Naive thymus-derived CD4-positive, alpha-beta T cell (primary cell): ENCODE data around the gene FGFRL1. TPM values are rescaled to one million over a fixed set of nuclear protein-coding genes. Genes with fewer than 3 reads are reported as not detected.

Experiments
- ATAC-seq: fragments of 150-1000 bp; cut with Tn5 transposase; 2 replicates; pipeline ENCODE4 v1.10.0; 2021; ENCODE audit warnings: mild to moderate bottlenecking, moderate library complexity
- CTCF ChIA-PET: fragments of 350-600 bp; sonication (Branson Sonifier 250); formaldehyde crosslinking; loops from one replicate; lab custom pipeline; 2021; ENCODE audit warnings: antibody characterized with exemption; lab: Charles Lee
- POLR2A ChIA-PET: fragments of 350-600 bp; sonication (Branson Sonifier 250); formaldehyde crosslinking; loops from one replicate; lab custom pipeline; 2021; ENCODE audit warnings: antibody characterized with exemption, inconsistent platforms; lab: Charles Lee
- DNase-seq, 9 donors: peaks; one replicate each; pipeline versions ENCODE4 v3.0.0 to v3.0.0-alpha.2; 2020 to 2022; ENCODE audit warnings: mixed read lengths in 1 of 9
- H3K27ac ChIP-seq: one replicate; pipeline ENCODE4 v1.7.0; 2013; ENCODE audit warnings: mild to moderate bottlenecking, low read depth, low read length, moderate library complexity
- H3K27me3 ChIP-seq, 2 donors: one replicate each; pipeline ENCODE4 v1.7.0; 2013; ENCODE audit warnings: low read length in 2 of 2, mild to moderate bottlenecking in 2 of 2, moderate library complexity in 2 of 2; ENCODE audit not compliant: control insufficient read depth in 2 of 2, insufficient read depth in 2 of 2
- H3K36me3 ChIP-seq, 3 experiments: 1 replicate in 2 of 3; 2 replicates in 1 of 3; pipeline ENCODE4 v1.7.0; 2013; ENCODE audit warnings: low read length in 3 of 3, mild to moderate bottlenecking in 3 of 3, moderate library complexity in 1 of 3; ENCODE audit not compliant: insufficient read depth in 3 of 3, control insufficient read depth in 2 of 3
- H3K4me1 ChIP-seq, 2 donors: one replicate each; pipeline ENCODE4 v1.7.0; 2013; ENCODE audit warnings: low read length in 2 of 2, mild to moderate bottlenecking in 2 of 2, moderate library complexity in 1 of 2; ENCODE audit not compliant: control insufficient read depth in 2 of 2, insufficient read depth in 2 of 2
- H3K4me3 ChIP-seq: 2 replicates; pipeline ENCODE4 v1.7.0; 2013; ENCODE audit warnings: mild to moderate bottlenecking, low read length
- H3K9me3 ChIP-seq, 3 experiments: 1 replicate in 2 of 3; 2 replicates in 1 of 3; pipeline ENCODE4 v1.7.0; 2013; ENCODE audit warnings: low read length in 3 of 3; ENCODE audit not compliant: control insufficient read depth in 2 of 3
- H3K27ac Mint-ChIP-seq, 9 donors: one replicate each; pipeline ENCODE4 v1.8.0; 2020 to 2022; ENCODE audit warnings: mixed read lengths in 9 of 9, mild to moderate bottlenecking in 8 of 9, moderate library complexity in 5 of 9, inconsistent platforms in 2 of 9
- H3K27me3 Mint-ChIP-seq, 5 donors: one replicate each; pipeline ENCODE4 v1.8.0; 2021 to 2022; ENCODE audit warnings: mixed read lengths in 5 of 5, mild to moderate bottlenecking in 1 of 5
- H3K36me3 Mint-ChIP-seq, 5 donors: one replicate each; pipeline ENCODE4 v1.8.0; 2020 to 2022; ENCODE audit warnings: mixed read lengths in 5 of 5, mild to moderate bottlenecking in 3 of 5, inconsistent platforms in 1 of 5
- H3K4me1 Mint-ChIP-seq, 7 donors: one replicate each; pipeline ENCODE4 v1.8.0; 2020 to 2022; ENCODE audit warnings: mixed read lengths in 7 of 7, mild to moderate bottlenecking in 3 of 7, inconsistent platforms in 1 of 7
- H3K4me3 Mint-ChIP-seq, 10 donors: one replicate each; pipeline ENCODE4 v1.8.0; 2020 to 2022; ENCODE audit warnings: mild to moderate bottlenecking in 10 of 10, mixed read lengths in 10 of 10, moderate library complexity in 6 of 10, inconsistent platforms in 2 of 10
- H3K9me3 Mint-ChIP-seq, 11 donors: one replicate each; pipeline ENCODE4 v1.8.0; 2020 to 2022; ENCODE audit warnings: mixed read lengths in 11 of 11, mild to moderate bottlenecking in 4 of 11, inconsistent platforms in 1 of 11, moderate library complexity in 1 of 11
- intact Hi-C, 2 donors: fragments of 100-400 bp; cut with micrococcal nuclease; formaldehyde crosslinking; loops; one replicate each; pipeline ENCODE4 v1.15.1; 2023
- polyA plus RNA-seq, 2 donors: library from polyadenylated mRNA; unstranded; fragments of 300-500 nt; fragmentation: Illumina TruSeq; gene quantifications; one replicate each; pipeline ENCODE4 v1.2.3, GENCODE V29; 2021
- total RNA-seq, 6 experiments: library from RNA in 5 of 6; stranded (reverse) in 5 of 6; gene quantifications; 1 replicate in 5 of 6; 2 replicates in 1 of 6; pipeline ENCODE4 v1.2.3 and lab custom pipeline; 2021 to 2026

Gene FGFRL1
- total and polyA plus RNA-seq, 7 experiments from 2014 or later = 0.45 to 28.1 (median 17.7) TPM

- DNase-seq = peak in 7 of 9 donors; percentile 32 to 56 (median 44)
Measured at GRCh38 chr4:1008840-1009541, 2.4 kb upstream of the FGFRL1 start.

GRCh38 chr4:1009542-1010394 is 1.7 kb upstream of the FGFRL1 start:
- peak; percentile 51 to 85 (median 64) for DNase-seq
- H3K9me3 ChIP-seq = no peaks in the 10 kb centered on the region

More at GRCh38 chr4:1008840-1009541, 2.4 kb upstream of the FGFRL1 start:
- peaks cover 0 to 3% (median 2%) of the 10 kb centered on the region in 5 donors for H3K36me3 Mint-ChIP-seq
- peaks cover 34 to 42% (median 37%) of the 10 kb centered on the region in 5 donors for H3K27me3 Mint-ChIP-seq
- H3K36me3 ChIP-seq = no peaks in the 10 kb centered on the region
- H3K4me3 ChIP-seq = peak overlapping the region; percentile 31
- H3K27ac ChIP-seq = peak overlapping the region; percentile 62
- intact Hi-C loops = loop anchor here (1.0 kb wide), 5 partner anchors 23 to 227 kb away; partner anchors contain the start of genes DGKQ (in 2 of the 2), GAK (in 1 of the 2) and TMEM175 (in 1 of the 2)
- ATAC-seq = no peak
- peaks cover 15 to 19% (median 16%) of the 10 kb centered on the region in 7 donors for H3K4me1 Mint-ChIP-seq
- POLR2A ChIA-PET = interaction anchor here (1.5 to 2.4 kb wide), 2 partner anchors 44 to 47 kb away, joined by 3 to 11 read pairs; no protein-coding TSS in a partner anchor
- CTCF ChIA-PET = interaction anchor here (0.6 kb wide), 1 partner anchor 1044 kb away, joined by 3 read pairs; no protein-coding TSS in a partner anchor
- peaks cover 0 to 5% (median 3%) of the 10 kb centered on the region in 11 donors for H3K9me3 Mint-ChIP-seq
- H3K4me1 ChIP-seq = peaks cover 0 to 10% of the 10 kb centered on the region in 2 donors
- peak overlapping the region; percentile 49 to 86 (median 76) for H3K4me3 Mint-ChIP-seq
- peaks cover 0 to 4% of the 10 kb centered on the region in 2 donors for H3K27me3 ChIP-seq
- peak overlapping the region in 4 of 9 donors; percentile 20 to 77 (median 52) for H3K27ac Mint-ChIP-seq
- no peaks in the 10 kb centered on the region for H3K9me3 ChIP-seq

GRCh38 chr4:1010395-1011021 is 918 bp upstream of the FGFRL1 start:
- peak overlapping the region; percentile 83 for H3K27ac ChIP-seq
- ATAC-seq = peak; percentile 36
- peak; percentile 48 to 79 (median 71) for DNase-seq
- Mint-ChIP-seq H3K36me3 (peaks cover 0 to 3% (median 2%) of the 10 kb centered on the region in 5 donors), H3K9me3 (peaks cover 0 to 4% (median 2%) of the 10 kb centered on the region in 11 donors), H3K4me3 (peak overlapping the region; percentile 86 to 97 (median 89)), H3K27ac (peak overlapping the region; percentile 76 to 96 (median 92)), H3K4me1 (peaks cover 15 to 21% (median 18%) of the 10 kb centered on the region in 7 donors), H3K27me3 (peaks cover 27 to 35% (median 29%) of the 10 kb centered on the region in 5 donors)
- H3K4me3 ChIP-seq = peak overlapping the region; percentile 77
- intact Hi-C loops = loop anchor here (1.0 to 5.0 kb wide), 14 partner anchors 24 to 702 kb away; partner anchors contain the start of genes CTBP1 (in 2 of the 2), PCGF3 (in 2 of the 2), UVSSA (in 2 of the 2) and ATP5ME (in 1 of the 2)
- H3K27me3 ChIP-seq = no peaks in the 10 kb centered on the region
- POLR2A ChIA-PET = interaction anchor here (0.6 to 2.4 kb wide), 7 partner anchors 43 to 616 kb away, joined by 3 to 11 read pairs (median 3); no protein-coding TSS in a partner anchor
- H3K36me3 ChIP-seq = no peaks in the 10 kb centered on the region
- CTCF ChIA-PET = interaction anchor here (0.9 kb wide), 1 partner anchor 80 kb away, joined by 3 read pairs; no protein-coding TSS in a partner anchor
- H3K4me1 ChIP-seq = peaks cover 0 to 10% of the 10 kb centered on the region in 2 donors
- no peaks in the 10 kb centered on the region for H3K9me3 ChIP-seq

More at GRCh38 chr4:1009542-1010394, 1.7 kb upstream of the FGFRL1 start:
- peaks cover 0 to 3% (median 2%) of the 10 kb centered on the region in 5 donors for H3K36me3 Mint-ChIP-seq
- peak; percentile 78 for ATAC-seq
- H3K27me3 ChIP-seq = peaks cover 0 to 4% of the 10 kb centered on the region in 2 donors
- CTCF ChIA-PET = interaction anchor here (0.6 to 0.9 kb wide), 2 partner anchors 79 to 1043 kb away, joined by 3 read pairs; no protein-coding TSS in a partner anchor
- peak overlapping the region in 7 of 9 donors; percentile 70 to 95 (median 87) for H3K27ac Mint-ChIP-seq
- peaks cover 29 to 38% (median 30%) of the 10 kb centered on the region in 5 donors for H3K27me3 Mint-ChIP-seq
- peak overlapping the region; percentile 77 for H3K4me3 ChIP-seq
- intact Hi-C loops = loop anchor here (1.0 to 5.0 kb wide), 17 partner anchors 23 to 703 kb away; partner anchors contain the start of genes CTBP1 (in 2 of the 2), DGKQ (in 2 of the 2), PCGF3 (in 2 of the 2) and UVSSA (in 2 of the 2)
- no peaks in the 10 kb centered on the region for H3K36me3 ChIP-seq
- peaks cover 0 to 4% (median 3%) of the 10 kb centered on the region in 11 donors for H3K9me3 Mint-ChIP-seq
- H3K4me1 Mint-ChIP-seq = peaks cover 15 to 21% (median 18%) of the 10 kb centered on the region in 7 donors
- POLR2A ChIA-PET = interaction anchor here (0.6 to 2.4 kb wide), 6 partner anchors 44 to 617 kb away, joined by 3 to 11 read pairs (median 3); no protein-coding TSS in a partner anchor
- H3K4me3 Mint-ChIP-seq = peak overlapping the region; percentile 78 to 97 (median 89)
- peak overlapping the region; percentile 83 for H3K27ac ChIP-seq
- H3K4me1 ChIP-seq = peaks cover 0 to 10% of the 10 kb centered on the region in 2 donors

- DNase-seq (no peak), ATAC-seq (no peak)
- Mint-ChIP-seq H3K36me3 (peaks cover 0 to 3% (median 0%) of the 10 kb centered on the region in 5 donors), H3K4me1 (peaks cover 15 to 21% (median 18%) of the 10 kb centered on the region in 7 donors), H3K4me3 (peak overlapping the region in 4 of 10 donors; percentile 28 to 97 (median 58)), H3K27me3 (peaks cover 20 to 26% (median 24%) of the 10 kb centered on the region in 5 donors), H3K9me3 (peaks cover 0 to 4% (median 0%) of the 10 kb centered on the region in 11 donors), H3K27ac (no peak overlapping the region)
- intact Hi-C loops = loop anchor here (1.0 to 5.0 kb wide), 9 partner anchors 25 to 701 kb away; partner anchors contain the start of genes CTBP1 (in 2 of the 2), ATP5ME (in 1 of the 2), IDUA (in 1 of the 2) and MYL5 (in 1 of the 2)
- Histone ChIP-seq H3K9me3 (no peaks in the 10 kb centered on the region), H3K36me3 (no peaks in the 10 kb centered on the region), H3K27ac (no peak overlapping the region), H3K27me3 (no peaks in the 10 kb centered on the region), H3K4me1 (peaks cover 0 to 10% of the 10 kb centered on the region in 2 donors), H3K4me3 (no peak overlapping the region)
- POLR2A ChIA-PET = no interaction called here
- CTCF ChIA-PET = no interaction called here
Measured at GRCh38 chr4:1011666-1012033, 224 bp downstream of the FGFRL1 start.

- peak overlapping the region; percentile 45 for H3K27ac ChIP-seq
- Mint-ChIP-seq H3K9me3 (peaks cover 0 to 4% (median 0%) of the 10 kb centered on the region in 11 donors), H3K4me1 (peaks cover 14 to 21% (median 18%) of the 10 kb centered on the region in 7 donors), H3K36me3 (peaks cover 0 to 2% (median 0%) of the 10 kb centered on the region in 5 donors), H3K27ac (peak overlapping the region in 2 of 9 donors; percentile 48 to 55), H3K4me3 (peak overlapping the region; percentile 35 to 87 (median 63)), H3K27me3 (peaks cover 14 to 20% (median 18%) of the 10 kb centered on the region in 5 donors)
- H3K9me3 ChIP-seq = no peaks in the 10 kb centered on the region
- peaks cover 0 to 10% of the 10 kb centered on the region in 2 donors for H3K4me1 ChIP-seq
- no peaks in the 10 kb centered on the region for H3K36me3 ChIP-seq
- peak overlapping the region; percentile 35 for H3K4me3 ChIP-seq
- no peak for ATAC-seq
- no peaks in the 10 kb centered on the region for H3K27me3 ChIP-seq
- CTCF ChIA-PET = no interaction called here
- DNase-seq = peak in 7 of 9 donors; percentile 25 to 47 (median 32)
- POLR2A ChIA-PET = no interaction called here
- intact Hi-C loops = loop anchor here (5.0 kb wide), 3 partner anchors 45 to 700 kb away; partner anchors contain the start of genes CTBP1 (in 2 of the 2) and SLBP (in 1 of the 2)
Measured at GRCh38 chr4:1012034-1012739, 761 bp downstream of the FGFRL1 start.
